Stimulated activated CD4-positive, alpha-beta T cell treated with anti-CD3 and anti-CD28 coated beads, Interleukin-2, amount 100 ng/mL, for 48 hours (primary cell): ENCODE results near the gene CHST11.

Experiments
- DNase-seq, 2 donors: peaks; one replicate each; pipeline ENCODE4 v3.0.0-alpha.2; 2020

Gene CHST11

DNA sequence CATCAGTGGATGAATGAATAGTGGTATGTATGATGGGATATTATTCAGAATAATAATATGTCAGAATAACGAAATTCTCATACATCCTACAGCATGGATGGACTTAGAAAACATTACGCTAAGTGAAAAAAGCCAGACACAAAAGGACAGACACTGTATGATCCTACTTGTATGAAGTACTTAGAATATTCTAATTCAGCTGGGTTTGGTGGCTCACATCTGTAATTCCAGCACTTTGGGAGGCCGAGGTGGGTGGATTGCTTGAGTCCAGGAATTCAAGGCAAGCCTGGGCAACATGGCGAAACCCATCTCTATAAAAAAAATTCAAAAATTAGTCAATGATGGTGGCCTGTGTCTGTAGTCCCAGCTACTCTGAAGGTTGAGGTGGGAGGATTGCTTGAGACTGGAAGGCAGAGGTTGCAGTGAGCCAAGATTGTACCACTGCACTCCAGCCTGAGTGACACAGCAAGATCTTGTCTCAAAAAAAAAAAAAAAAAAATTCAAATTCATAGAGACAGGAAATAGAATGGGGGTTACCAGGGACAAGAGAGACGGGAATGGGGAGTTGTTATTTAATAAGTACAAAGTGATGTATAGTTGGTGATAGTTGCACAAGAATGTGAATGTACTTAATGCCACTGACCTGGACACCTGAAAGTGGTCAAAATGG lies 132.3 kb downstream of the CHST11 start:
- no peak for DNase-seq

DNA sequence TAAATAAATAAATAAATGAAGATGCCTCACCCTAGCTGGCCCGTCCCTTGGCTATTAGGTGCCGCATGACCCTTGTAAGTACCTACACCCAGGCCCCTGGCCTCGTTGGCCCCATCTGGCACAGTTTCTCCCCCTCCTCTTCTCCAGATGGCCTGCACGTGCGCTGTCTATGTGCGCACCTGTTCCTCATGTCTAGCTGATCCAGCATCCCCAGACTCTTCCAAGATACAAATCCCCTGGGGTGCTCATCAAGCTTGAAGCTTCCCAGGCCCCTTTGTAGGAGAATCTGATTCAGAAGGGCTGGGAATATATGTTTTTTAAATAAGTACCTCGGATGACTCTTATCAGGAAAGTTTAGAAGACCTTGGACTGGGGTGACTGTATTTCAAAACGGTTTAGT lies 133.3 kb downstream of the CHST11 start:
- DNase-seq, result no peak

DNA sequence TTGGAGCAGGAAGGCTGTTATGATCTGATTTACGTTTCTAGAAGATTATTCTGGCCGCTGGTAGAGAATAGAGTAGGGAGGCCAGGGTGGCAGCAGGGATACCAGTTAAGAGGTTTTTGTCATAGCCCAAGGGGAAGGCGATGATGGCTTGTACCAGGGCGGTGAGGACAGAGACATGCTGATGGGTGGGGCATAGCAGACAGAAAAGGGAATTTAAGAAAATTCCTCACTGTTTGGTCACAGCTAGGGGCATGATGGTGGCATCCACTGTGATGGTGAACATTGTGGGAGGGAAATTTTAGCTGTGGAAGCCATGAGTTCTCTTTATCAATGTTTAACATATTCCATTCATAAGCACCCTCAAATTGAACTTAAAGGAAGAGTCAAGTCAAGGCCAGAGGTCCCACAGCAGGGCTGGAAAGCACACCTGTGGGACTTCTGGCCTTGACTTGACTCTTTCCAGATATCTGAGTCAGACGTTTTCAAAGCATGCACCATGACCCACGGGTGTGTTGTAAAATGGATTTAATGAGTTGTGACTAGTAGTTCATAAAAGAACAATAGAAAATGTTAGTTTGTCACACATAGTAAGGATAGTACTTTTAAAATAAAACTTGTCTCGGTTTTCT lies 134.6 kb downstream of the CHST11 start:
- no peak for DNase-seq

DNA sequence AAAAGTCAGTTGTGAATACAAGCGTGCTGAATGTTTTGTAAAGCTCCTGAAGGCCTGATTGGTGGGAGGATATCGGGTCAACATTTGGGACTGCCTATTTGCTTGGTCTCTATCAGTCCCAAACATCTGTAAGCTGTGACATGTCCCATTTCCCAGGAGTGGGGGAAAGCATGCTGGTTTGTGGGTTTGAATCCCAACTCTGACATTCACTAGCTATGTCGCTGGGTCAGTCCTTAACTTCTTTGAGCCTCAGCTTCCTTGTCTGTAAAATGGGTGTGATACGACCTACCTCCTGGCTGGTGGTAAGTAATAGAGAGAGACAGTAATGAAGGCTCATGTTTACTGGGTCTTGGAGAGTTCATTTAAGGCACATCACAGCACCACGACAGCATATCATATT lies 136.7 kb downstream of the CHST11 start:
- no peak for DNase-seq

DNA sequence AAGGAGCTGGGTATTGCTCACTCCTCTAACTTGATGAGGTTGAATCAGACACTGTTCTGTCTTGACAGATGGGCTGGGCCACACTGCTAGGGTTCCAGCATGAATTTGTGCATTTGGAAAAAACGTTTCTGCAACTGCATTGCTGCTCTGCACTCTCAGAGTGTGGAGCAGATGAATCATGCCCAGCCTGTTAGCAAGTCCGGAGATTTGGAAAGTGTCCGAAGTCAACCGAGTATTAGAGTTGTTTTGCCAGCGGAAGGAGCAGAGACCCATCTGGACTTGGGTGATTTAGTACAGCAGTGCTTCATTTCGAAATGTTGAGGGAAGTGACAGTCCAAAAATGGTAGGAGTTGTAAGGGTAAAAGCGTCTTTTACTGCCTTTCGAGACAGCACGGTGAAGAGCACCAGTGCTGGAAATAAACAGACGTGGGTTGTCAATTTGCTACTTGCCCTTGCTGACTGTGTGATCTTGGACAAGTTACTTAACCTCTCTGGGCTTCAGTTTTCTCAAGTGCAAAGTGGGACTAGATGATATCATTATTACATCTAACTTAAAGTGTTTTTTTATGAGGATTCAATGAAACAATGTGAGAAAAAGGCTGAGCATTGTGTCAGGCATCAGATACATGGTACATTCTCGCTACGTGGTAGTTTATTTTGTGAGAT lies 139.5 kb downstream of the CHST11 start:
- DNase-seq, result no peak

DNA sequence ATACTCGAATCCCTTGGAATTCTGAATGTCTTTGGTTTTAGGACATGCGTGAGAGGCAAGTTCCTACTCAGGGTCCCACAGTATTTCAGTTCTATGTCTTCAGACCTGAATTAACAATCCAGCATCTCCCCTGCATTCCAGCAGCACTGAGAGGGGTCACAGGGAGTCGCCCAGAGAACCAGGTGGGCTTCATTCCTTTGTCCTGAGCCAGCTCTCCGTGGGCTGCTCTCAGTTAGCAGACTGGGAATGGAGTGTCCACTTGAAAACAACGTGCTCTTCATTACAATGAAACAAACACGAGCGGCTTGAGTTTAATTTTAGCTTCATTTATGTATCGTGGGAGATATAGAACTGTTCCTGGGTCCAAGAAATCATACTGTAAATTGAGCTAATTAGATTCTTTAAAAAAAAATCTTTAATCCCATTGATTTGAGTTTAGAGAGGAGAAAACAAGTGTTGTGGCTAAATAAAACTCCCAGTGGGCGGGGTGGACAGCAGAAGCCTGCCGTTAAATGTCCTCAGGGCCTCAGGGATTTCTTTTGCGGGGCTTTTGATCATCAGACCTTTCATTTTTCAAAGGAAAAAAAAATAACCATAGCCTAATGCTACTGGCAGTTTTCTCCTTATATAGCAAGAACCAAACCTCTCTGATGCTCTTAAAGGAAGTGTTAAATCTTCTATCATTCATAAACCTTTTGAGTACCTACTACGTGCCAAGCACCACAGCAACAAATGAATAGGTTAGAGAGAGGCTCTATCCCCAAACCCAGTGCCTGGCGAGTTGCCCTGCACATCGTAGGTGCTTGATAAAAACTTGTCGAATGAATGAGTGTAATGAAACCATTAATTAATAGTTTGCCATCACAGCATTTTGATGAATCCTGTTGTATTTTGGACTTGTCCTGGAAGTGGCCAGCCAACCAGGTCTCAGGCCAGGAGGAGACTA lies 140.4 kb downstream of the CHST11 start:
- DNase-seq, result no peak

DNA sequence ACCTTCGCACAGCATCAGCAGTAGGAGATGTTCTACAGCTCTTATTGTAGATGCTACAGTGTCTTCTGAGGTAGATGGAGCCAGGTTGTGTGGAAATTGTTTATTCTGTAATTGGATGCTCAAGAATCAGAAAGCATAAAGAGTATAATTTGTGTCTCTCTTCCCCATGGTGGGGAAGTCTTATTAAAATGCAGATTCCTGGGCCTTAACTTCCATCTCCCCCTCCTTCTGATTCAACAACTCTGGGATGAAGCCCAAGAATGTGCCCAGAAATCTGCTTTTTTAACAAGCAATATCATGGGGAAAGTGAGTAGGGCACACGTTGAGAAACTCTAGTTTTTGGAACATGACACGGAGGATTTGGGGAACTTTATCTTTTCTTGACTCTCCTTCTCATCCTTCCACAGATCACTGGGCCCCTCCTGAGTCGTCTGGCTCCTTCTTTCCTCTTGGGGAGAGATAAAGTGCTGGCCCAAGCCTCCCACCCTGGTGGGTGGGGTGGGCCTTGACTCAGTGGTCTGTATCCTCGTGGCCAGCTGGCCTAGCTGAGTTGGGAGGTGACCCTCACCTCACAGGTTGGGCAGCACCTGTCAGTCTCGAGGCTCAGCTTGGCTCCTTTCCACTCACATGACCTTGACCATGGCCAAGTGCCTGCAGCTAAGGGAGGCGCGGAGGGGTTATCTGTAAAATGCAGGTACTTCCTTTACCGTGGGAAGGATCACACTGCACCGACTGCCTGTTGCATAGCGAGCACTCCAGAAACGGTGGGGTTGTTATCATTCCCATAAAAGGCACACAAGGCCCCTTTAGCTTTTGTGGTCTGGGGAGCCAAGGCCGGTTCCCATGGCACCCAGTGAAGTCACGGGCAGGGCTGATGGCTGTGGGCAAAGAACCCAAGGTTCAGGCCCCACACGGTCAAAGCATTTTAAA lies 141.9 kb downstream of the CHST11 start:
- no peak for DNase-seq

DNA sequence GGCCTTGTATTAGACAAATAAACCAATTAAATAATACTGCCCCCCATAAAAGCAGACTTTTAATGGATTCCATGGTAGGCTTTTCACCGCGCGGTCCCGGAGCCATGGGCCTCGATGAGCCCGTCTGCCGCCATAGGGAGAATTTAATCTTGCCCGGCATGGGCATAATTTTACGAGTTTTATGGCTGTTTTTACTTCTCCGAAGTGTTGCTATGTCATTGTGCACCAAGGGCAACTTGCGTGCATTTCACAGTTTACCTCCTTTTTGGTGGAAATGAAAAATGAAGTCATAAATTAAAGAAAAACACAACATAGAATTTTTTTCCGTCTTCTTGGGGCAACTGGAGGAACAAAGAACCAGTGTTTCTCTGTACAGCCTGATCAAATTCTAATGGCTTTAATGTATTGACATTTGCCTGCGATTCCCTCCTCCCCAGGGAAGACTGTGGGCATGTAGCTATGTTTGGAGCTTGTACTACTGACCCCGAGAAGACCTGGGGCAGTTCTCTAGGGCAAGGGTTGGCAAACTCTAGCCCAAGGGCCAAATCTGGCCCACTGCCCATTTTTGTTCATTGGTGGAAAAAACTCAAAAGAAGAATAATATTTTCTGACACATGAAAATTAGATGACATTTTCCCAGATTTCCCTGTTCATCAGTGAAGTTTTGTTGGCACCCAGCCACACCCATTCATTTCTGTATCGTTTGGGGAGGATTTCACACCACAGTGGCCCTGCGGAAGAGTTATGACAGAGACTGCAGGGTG lies 142.7 kb downstream of the CHST11 start:
- DNase-seq, result no peak

DNA sequence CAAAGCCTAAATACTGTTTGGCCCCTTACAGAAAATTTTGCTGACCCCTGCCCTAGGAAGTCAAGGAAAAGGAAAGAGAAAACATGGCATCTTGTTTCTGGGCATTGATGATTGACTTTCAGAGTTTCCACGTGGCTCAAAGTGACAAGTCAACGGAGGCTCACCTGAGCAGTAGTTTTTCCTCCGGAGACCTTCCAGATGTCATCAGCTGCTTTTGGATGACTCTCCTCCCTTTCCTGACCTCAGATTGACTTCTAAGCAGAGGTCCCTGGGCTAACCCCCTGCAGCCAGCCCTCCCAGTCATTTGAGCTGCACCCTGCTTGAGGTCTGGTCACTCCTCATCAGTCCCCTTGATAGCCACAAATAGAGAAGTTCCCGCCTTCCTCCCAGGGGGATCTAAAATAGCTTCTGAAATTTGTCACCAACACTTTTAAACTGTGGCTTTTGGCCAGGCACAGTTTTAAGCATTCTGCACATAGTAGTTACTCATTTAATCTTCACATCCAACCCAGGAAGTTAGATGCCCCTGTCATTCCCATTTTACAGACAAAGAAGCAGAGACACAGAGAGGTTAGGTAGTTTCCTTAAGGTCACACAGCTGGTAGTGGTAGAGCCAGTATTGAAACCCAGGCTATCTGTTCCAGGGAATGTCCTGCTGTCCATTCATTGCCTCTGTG lies 143.4 kb downstream of the CHST11 start:
- no peak for DNase-seq

DNA sequence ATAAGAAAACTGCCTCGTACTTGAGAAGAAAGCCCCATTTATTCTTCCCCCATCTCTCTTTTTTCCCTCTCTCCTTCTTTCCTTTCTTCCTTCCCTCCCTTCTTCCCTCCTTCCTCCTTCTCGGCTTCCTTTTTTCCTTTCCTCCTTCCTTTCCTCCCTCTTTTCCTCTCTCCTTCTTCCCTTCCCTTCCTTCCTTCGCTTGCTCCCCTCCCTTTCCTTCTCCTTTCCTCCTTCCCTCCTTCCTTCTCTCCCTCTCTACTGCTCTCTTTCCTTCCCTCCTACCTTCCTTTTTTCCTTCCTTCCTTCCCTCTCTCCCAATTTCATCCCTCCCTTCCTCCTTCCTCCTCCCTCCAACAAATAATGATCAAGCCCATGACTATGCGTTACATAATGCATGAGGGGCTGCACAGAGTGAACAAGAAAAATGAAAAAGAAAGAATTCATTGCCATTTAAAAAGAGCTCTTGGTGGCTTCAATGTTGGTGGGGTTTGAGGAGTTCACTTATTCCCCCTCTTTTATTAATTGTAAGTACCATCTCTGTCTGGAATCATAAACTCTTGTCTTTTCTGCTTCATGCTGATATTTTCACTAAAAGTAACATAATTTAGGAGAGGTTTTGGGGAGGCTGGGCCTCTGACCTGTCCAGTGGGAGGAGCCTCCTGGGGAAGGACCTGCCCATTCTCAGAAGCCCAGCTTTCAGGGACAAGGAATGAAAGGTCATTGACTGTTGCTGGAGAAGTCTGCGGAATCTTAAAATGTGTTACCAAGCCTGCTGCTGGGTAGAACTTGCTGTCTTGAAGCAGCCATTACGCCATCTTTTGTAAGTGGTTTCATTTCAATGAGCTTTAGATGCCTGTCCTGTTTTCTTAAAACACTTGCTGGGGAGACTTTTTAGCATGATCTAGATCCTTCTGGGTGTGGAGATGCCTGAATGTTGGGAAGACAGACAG lies 144.3 kb downstream of the CHST11 start:
- DNase-seq, result no peak

DNA sequence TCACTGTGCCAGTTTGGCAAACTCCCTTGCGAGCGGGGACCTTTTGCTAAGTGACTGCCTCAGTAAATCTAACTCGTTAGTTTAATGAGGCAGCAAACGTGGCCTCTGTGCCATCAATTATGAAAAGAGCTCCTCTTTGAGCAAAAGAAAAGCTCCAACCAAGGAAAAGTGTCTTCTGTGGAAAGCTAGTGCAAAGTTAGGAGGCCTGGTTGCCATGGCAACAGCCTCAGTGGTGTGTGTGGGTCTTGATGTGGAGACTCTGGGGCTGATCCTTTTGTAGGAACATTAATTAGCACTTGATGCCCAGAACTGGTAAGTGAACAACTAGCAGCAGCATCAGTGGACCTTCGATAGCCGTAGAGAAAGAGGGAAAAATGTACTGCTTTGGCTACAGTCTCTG lies 145.7 kb downstream of the CHST11 start:
- DNase-seq, result no peak

DNA sequence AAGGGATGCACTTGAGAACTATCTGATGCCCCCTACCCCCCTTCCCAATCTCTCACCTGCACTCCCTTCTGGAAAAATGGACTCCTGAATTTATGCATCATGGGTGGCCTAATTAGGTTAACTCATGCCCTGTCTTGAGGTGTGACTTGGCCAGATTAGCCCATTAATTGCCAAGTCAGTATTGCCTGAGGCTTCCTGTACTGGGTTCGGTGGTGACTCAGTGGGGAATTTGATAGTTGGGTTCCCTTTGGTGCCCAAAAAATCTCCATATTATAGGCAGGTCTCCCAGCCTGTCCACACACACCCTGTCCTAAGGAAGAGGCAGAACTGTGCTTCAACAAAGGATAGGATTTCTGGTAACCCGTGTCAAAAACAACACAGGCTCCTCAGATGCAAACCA lies 146.1 kb downstream of the CHST11 start:
- DNase-seq, result no peak

DNA sequence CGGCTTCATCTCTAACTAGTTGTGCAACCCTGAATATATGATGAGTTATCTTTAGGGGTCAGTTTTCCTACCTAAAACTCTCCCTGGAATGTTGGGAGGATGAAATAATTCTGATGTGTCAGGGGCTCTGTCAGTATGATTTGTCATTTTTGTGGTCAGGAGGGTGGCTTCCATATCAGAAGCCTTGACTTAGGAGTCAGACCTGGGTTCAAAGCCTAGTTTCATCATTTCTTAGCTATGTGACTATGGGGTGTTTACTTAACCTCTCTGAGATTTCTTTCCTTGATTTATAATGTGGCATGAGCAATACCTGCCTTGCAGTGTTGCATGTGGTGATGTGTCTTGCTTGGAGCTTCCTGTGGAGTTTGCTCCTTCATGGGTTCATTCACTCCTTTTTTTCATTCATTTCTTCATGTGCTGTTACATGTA lies 146.8 kb downstream of the CHST11 start:
- DNase-seq, result no peak

DNA sequence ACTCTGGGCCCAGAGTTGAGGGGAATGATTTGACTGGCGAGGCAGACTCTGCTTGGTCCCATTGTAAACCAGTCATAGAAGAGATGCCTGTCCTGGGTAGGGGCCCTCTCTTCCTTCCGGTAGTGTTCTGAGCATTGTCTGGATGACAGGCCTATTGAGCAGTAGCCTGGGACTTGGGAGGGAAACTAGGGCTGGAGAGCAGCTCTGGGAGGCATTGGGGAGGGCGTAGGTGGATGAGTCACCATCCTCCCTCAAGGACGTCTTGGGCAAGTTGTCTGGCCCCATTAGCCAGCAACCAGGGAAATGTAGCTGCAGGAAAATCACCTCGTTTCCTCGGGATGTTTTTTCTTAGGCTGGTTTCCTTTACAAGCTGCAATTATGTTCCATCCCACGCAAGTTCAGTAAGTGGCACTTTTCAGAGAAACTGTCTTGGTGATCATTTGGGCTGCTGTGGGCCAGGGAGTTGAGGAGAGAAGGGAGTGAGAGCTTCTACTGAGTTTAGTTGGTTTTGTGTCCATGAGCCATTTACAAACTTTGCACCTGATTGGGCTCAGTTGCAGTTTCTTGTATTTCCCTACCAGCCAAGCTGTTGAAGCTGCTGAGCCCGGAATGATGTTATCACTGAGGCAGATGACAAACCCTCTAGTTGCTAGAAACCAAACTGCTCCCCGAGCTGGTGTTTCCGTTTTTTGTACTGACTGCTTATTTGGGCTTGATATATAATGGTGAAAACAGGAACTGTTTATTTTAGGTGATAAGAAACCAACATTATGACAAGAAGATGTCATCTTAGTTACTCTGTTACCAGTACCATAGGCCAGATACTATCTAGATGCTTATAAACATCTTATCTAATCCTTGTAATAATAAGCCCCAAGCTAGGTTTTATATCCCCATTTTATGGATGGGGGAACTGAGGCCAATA lies 147.6 kb downstream of the CHST11 start:
- peak; percentile 29 to 31 for DNase-seq

DNA sequence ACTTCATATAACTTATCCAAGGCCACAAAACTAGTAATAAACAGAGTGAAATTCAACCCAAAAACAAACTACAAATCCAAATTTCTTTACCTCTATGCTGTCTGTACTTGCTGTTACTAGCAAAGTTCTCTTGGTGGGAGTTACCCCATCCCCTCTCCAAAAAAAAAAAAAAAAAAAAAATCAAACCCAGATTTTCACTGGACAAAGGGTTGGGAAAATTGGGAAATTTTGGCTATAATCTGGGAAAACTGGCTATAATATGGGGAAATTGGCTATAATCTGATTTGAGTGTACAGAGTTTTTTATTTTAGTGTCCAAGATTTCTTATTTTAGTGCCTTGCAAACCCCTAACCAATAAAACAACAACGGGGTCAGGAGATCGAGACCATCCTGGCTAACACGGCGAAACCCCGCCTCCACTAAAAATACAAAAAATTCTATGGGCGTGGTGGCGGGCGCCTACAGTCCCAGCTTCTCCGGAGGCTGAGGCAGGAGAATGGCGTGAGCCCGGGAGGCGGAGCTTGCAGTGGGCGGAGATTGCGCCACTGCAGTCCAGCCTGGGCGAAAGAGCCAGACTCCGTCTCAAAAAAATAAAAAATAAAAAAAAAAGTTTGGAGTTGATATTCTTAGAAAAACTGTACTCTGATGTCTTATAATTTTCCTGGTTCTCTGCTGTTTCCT lies 148.4 kb downstream of the CHST11 start:
- no peak for DNase-seq

DNA sequence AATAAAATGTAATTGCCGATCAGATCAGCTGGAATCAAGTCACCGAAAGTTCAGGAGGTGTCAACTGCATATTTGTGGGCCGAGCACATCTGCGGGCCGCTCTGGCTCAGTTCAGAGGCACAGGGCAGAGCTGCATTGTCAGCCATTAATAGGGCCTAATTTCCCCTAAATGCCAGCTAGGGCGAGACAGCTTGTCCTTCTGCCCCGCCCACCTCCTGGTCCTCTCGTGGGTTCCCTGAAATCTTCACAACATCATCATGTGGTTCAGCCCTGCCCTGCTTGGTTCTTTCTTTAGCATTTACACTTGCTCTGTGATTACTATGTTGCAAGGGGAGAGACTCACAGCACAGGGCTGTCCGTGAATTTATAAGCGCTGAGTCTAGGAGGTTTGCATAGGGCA lies 148.9 kb downstream of the CHST11 start:
- no peak for DNase-seq

DNA sequence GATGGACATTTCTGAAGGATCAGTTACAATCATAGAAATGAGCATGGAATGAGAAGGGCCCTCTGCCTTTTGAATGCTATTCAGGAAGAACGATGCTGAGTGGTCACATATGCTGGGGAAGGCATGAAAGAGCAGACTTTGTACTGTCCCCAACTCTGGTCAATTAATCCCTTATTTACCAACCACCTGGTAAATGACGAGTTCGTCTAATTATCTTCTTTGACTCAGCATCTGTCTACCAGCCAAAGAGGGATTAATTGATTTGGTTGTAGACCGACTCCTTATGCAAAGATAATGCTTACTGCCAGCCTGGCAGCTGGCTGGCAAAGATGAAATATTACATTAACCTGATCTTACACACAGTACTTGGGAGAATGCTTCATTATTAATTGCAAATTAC lies 152.2 kb downstream of the CHST11 start:
- DNase-seq, result no peak

DNA sequence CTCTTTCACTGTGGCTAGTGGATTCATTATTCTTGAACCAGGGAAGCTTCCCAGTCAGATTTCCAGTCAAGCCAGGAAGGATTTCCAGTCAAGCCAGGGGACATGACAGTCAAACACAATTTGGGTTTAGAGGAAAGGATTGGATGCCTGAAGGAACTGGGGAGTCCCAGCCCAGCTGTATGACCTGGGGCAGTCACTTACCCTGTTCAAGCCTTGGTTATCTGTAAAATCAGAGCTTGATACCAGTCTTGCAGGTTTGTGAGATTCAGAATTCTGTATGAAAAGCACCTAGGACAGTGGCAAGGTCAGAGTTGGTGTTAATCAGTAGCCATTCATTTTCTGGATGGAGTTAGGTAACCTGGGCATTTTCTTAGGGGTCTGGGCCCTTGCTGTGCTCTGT lies 152.7 kb downstream of the CHST11 start:
- DNase-seq, result no peak
